Measurements from ENCODE around the gene HDAC9. TPM values are rescaled to one million over a fixed set of nuclear protein-coding genes. Genes with fewer than 3 reads are reported as not detected.
"Not testable (repeated sequence)": the region's sequence is repeated elsewhere in the genome, so short reads cannot be mapped to it uniquely, and the experiment has no call there.

HDAC9 gene
- total RNA-seq, 1 experiment from 2014 or later, result 17.1 TPM

GRCh38 chr7:18724318-18724717, 228.8 kb downstream of the HDAC9 start:
- no peak for TF ChIP-seq SIN3A (IDR thresholded peaks at IDR 0.05; ENCODE audit: borderline replicate concordance, insufficient read depth, low read depth, low read length)
- no peak for TF ChIP-seq POLR2AphosphoS5 (IDR thresholded peaks at IDR 0.05; ENCODE audit: low read depth, low read length)
- no peak for TF ChIP-seq REST (IDR thresholded peaks at IDR 0.05; ENCODE audit: insufficient read depth in 1 of 2, low read depth in 2 of 2, low read length in 1 of 2)
- TF ChIP-seq CTCF (IDR thresholded peaks at IDR 0.05), result no peak
- TF ChIP-seq TCF7L2 (IDR thresholded peaks at IDR 0.05; ENCODE audit: low read depth, low read length), result no peak
- intact Hi-C loops (cut with micrococcal nuclease; ENCODE audit: unreplicated experiment), result no loop called here
- no TSS peak for BruUV-seq (replicated peaks)
- Histone ChIP-seq H3K36me3 (ENCODE audit: control insufficient read depth, insufficient read depth, low read length) (no peaks in the 10 kb centered on the region), H3K9me3 (ENCODE audit: control insufficient read depth, insufficient read depth, low read depth, low read length) (no peaks in the 10 kb centered on the region), H3K4me1 (ENCODE audit: control insufficient read depth, insufficient read depth, low read length) (no peaks in the 10 kb centered on the region), H3K4me3 (ENCODE audit: low read depth in 2 of 2, low read length in 2 of 2) (no peak overlapping the region), H3K27me3 (ENCODE audit: control insufficient read depth, insufficient read depth, low read length) (no peaks in the 10 kb centered on the region), H3K27ac (ENCODE audit: low read length) (no peak overlapping the region)
- in situ Hi-C loops (cut with HindIII; ENCODE audit: low pct_unique_long_range_greater_than_20kb, low sequenced_read_pairs), result no loop called here
- ChIA-PET CTCF (no interaction called here), POLR2A (interaction anchor here (0.6 kb wide), 1 partner anchor 15 kb away, joined by 3 read pairs; no protein-coding TSS in a partner anchor)
- ATAC-seq, result no peak
- DNase-seq (ENCODE audit: low read depth, low spot score), result no peak

GRCh38 chr7:18727115-18727870, 231.7 kb downstream of the HDAC9 start:
- intact Hi-C loops (cut with micrococcal nuclease; ENCODE audit: unreplicated experiment), result no loop called here
- Histone ChIP-seq H3K4me1 (ENCODE audit: control insufficient read depth, insufficient read depth, low read length) (no peaks in the 10 kb centered on the region), H3K9me3 (ENCODE audit: control insufficient read depth, insufficient read depth, low read depth, low read length) (no peaks in the 10 kb centered on the region), H3K4me3 (ENCODE audit: low read depth in 2 of 2, low read length in 2 of 2) (no peak overlapping the region), H3K36me3 (ENCODE audit: control insufficient read depth, insufficient read depth, low read length) (no peaks in the 10 kb centered on the region), H3K27ac (ENCODE audit: low read length) (no peak overlapping the region), H3K27me3 (ENCODE audit: control insufficient read depth, insufficient read depth, low read length) (no peaks in the 10 kb centered on the region)
- BruUV-seq (replicated peaks), result no TSS peak
- ATAC-seq (no peak; the same call in 1 of the 2 replicates), DNase-seq (ENCODE audit: low read depth, low spot score) (no peak)
- POLR2A ChIA-PET, result interaction anchor here (0.6 to 0.7 kb wide), 2 partner anchors 197 to 688 kb away, joined by 3 to 7 read pairs; no protein-coding TSS in a partner anchor
- in situ Hi-C loops (cut with HindIII; ENCODE audit: low pct_unique_long_range_greater_than_20kb, low sequenced_read_pairs), result no loop called here
- CTCF ChIA-PET, result no interaction called here
- no peak for TF ChIP-seq SIN3A (IDR thresholded peaks at IDR 0.05; ENCODE audit: borderline replicate concordance, insufficient read depth, low read depth, low read length)
- no peak for TF ChIP-seq TCF7L2 (IDR thresholded peaks at IDR 0.05; ENCODE audit: low read depth, low read length)
- no peak for TF ChIP-seq CTCF (IDR thresholded peaks at IDR 0.05)
- no peak for TF ChIP-seq REST (IDR thresholded peaks at IDR 0.05; ENCODE audit: insufficient read depth in 1 of 2, low read depth in 2 of 2, low read length in 1 of 2)
- TF ChIP-seq POLR2AphosphoS5 (IDR thresholded peaks at IDR 0.05; ENCODE audit: low read depth, low read length), result no peak

GRCh38 chr7:18736012-18736411, 240.5 kb downstream of the HDAC9 start:
- POLR2A ChIA-PET; H3K36me3 ChIP-seq (ENCODE audit: control insufficient read depth, insufficient read depth, low read length); H3K4me3 ChIP-seq (ENCODE audit: low read depth in 2 of 2, low read length in 2 of 2); H3K27me3 ChIP-seq (ENCODE audit: control insufficient read depth, insufficient read depth, low read length); BruUV-seq (replicated peaks); DNase-seq (ENCODE audit: low read depth, low spot score); H3K27ac ChIP-seq (ENCODE audit: low read length); ATAC-seq; in situ Hi-C loops (cut with HindIII; ENCODE audit: low pct_unique_long_range_greater_than_20kb, low sequenced_read_pairs); H3K9me3 ChIP-seq (ENCODE audit: control insufficient read depth, insufficient read depth, low read depth, low read length); H3K4me1 ChIP-seq (ENCODE audit: control insufficient read depth, insufficient read depth, low read length); intact Hi-C loops (cut with micrococcal nuclease; ENCODE audit: unreplicated experiment): not testable (repeated sequence)
- CTCF ChIA-PET, result interaction anchor here (0.6 kb wide), 1 partner anchor 973 kb away, joined by 4 read pairs; the partner anchor contains the start of gene POLR1F
